Glutamatergic neuron (in vitro differentiated cells): ENCODE data around the gene CTPS2. TPM values are rescaled to one million over a fixed set of nuclear protein-coding genes. Genes with fewer than 3 reads are reported as not detected.
"Not testable (repeated sequence)": the region's sequence is repeated elsewhere in the genome, so short reads cannot be mapped to it uniquely, and the experiment has no call there.

ENCODE experiments used
- DNase-seq: peaks from one replicate; pipeline ENCODE4 v3.0.0; 2022
- H3K27ac Mint-ChIP-seq: one replicate; pipeline ENCODE4 v1.8.0; 2020; ENCODE audit warnings: mild to moderate bottlenecking, mixed read lengths, inconsistent platforms; ENCODE audit not compliant: unreplicated experiment
- H3K27me3 Mint-ChIP-seq: one replicate; pipeline ENCODE4 v1.8.0; 2020; ENCODE audit warnings: mild to moderate bottlenecking, moderate library complexity, mixed read lengths, inconsistent platforms; ENCODE audit not compliant: unreplicated experiment
- H3K36me3 Mint-ChIP-seq: one replicate; pipeline ENCODE4 v1.8.0; 2020; ENCODE audit warnings: mild to moderate bottlenecking, mixed read lengths, inconsistent platforms; ENCODE audit not compliant: unreplicated experiment
- H3K4me1 Mint-ChIP-seq: one replicate; pipeline ENCODE4 v1.8.0; 2020; ENCODE audit warnings: mild to moderate bottlenecking, low read depth, mixed read lengths, inconsistent platforms; ENCODE audit not compliant: unreplicated experiment
- H3K4me3 Mint-ChIP-seq: one replicate; pipeline ENCODE4 v1.8.0; 2020; ENCODE audit warnings: mild to moderate bottlenecking, mixed read lengths, inconsistent platforms; ENCODE audit not compliant: unreplicated experiment
- H3K9me3 Mint-ChIP-seq: one replicate; pipeline ENCODE4 v1.8.0; 2020; ENCODE audit warnings: mild to moderate bottlenecking, moderate library complexity, mixed read lengths, inconsistent platforms; ENCODE audit not compliant: unreplicated experiment
- total RNA-seq: library from RNA; stranded (reverse); fragmentation: NEBNext Ultra II Directional; extraction: Animal tissue kit (Norgen Biotek cat#: 25700); gene quantifications from one replicate; pipeline ENCODE4 v1.2.1, GENCODE V29; 2021; ENCODE audit not compliant: unreplicated experiment
- TF ChIP-seq, protein P1 (sequence below): fragments of 200-600 bp; sonication (generic); IDR thresholded peaks from one replicate; pipeline ENCODE4 v1.5.0; 2021; ENCODE audit not compliant: partially characterized antibody, unreplicated experiment

The CTPS2 gene
- total RNA-seq, 1 donor from 2014 or later = 29.0 TPM

DNA sequence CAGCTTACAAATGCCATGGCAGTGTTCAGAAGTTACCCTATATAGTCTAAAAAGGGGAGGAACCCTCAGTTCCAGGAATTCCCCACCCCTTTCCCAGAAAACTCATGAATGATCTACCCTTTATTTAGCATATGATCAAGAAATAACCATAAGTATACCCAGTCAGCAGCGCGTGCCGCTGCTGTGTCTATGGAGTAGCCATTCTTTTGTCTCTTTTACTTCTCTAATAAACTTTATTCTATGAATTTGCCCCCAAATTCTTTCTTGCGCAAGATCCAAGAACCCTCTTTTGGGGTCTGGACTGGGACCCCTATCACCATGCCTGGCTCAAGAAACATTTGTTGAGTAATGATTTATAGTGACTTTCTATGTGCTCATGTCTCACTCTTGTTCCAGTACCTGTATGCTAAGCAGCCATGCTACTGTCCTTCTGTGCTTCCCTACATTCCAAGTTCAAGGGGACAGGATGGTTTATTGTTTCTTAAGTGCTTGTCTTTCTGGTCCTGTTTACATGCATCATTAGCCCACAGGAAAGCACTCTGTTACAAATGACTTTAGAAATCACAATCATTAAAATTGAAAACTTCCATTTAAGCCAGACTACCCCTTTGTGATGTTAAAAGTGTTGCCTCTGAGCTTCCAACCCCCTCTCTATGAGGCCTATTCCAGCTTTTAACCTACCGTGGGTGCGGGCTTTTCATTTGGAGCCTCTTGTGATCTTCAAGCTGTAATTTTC is 125.9 kb downstream of the CTPS2 start:
- TF ChIP-seq, protein P1, sequence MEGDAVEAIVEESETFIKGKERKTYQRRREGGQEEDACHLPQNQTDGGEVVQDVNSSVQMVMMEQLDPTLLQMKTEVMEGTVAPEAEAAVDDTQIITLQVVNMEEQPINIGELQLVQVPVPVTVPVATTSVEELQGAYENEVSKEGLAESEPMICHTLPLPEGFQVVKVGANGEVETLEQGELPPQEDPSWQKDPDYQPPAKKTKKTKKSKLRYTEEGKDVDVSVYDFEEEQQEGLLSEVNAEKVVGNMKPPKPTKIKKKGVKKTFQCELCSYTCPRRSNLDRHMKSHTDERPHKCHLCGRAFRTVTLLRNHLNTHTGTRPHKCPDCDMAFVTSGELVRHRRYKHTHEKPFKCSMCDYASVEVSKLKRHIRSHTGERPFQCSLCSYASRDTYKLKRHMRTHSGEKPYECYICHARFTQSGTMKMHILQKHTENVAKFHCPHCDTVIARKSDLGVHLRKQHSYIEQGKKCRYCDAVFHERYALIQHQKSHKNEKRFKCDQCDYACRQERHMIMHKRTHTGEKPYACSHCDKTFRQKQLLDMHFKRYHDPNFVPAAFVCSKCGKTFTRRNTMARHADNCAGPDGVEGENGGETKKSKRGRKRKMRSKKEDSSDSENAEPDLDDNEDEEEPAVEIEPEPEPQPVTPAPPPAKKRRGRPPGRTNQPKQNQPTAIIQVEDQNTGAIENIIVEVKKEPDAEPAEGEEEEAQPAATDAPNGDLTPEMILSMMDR = no peak
- no peaks in the 10 kb centered on the region for H3K4me1 Mint-ChIP-seq
- H3K27me3 Mint-ChIP-seq = no peaks in the 10 kb centered on the region
- H3K4me3 Mint-ChIP-seq = no peak overlapping the region
- no peaks in the 10 kb centered on the region for H3K36me3 Mint-ChIP-seq
- no peaks in the 10 kb centered on the region for H3K9me3 Mint-ChIP-seq
- no peak overlapping the region for H3K27ac Mint-ChIP-seq
- no peak for DNase-seq

DNA sequence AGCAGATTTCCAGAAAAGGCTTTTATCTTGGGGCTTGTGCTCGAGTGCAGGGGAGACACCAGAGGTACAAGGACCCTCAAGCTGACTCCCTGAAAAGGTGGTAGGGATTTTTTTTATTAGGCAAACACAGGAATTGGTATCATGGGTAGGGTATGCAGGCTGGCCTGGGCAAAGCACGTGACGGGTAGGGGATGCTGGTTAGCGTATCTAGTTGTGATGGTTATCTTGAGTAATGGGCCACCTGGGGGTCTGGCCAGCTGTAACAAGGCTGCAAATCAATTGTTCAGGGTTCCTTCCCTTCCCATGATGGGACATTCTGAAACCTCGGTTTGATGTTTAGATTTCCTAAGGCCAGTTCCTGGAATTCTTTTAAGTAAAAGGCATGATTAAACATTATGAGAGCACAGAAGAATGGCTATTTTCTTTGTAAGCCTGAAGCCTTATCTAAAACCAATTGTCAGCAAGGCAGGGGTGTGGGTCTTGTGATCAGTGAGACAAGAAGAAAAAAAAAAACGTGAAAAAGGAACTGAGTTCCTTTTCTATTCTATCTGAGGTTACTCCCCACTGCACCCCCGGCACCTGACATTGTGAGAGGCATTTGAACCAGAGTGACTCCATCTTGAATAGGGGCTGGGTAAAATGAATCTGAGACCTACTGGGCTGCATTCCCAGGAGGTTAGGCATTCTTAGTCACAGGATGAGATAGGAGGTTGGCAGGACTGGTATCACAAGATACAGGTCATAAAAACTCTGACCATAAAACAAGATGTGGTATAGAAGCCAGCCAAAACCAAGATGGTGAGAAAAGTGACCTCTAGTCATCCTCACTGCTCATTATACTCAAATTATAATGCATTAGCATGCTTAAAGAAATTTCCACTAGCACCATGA is 126.7 kb downstream of the CTPS2 start:
- no peaks in the 10 kb centered on the region for H3K36me3 Mint-ChIP-seq
- H3K9me3 Mint-ChIP-seq = no peaks in the 10 kb centered on the region
- no peak for DNase-seq
- no peak overlapping the region for H3K27ac Mint-ChIP-seq
- H3K4me1 Mint-ChIP-seq = no peaks in the 10 kb centered on the region
- TF ChIP-seq, protein P1 = no peak
- no peak overlapping the region for H3K4me3 Mint-ChIP-seq
- H3K27me3 Mint-ChIP-seq = no peaks in the 10 kb centered on the region

DNA sequence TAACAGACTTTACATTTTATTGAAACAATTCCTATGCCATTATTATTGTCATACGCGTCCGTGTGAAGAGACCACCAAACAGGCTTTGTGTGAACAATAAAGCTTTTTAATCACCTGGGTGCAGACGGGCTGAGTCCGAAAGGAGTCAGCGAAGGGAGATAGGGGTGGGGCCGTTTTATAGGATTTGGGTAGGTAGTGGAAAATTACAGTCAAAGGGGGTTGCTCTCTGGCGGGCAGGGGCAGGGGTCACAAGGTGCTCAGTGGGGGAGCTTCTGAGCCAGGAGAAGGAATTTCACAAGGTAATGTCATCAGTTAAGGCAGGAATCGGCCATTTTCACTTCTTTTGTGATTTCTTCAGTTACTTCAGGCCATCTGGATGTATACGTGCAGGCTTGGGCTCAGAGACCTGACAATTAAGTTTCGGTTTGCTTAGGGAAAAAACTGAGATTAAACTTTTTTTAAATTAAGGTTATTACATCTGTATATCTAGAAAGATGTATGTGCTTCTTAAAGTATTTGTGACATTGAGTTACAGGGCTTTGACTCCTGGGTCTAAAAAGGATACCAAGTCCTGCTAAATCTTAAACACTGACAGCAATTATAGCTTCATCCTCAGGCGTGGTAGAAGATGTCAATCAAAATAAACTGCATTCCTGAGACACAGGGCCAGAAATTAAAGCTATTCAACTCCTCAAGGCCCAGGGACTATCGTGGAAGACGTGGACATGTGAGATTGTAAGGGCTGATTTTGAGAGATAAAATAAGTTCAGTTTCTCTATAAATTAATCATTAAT is 132.3 kb downstream of the CTPS2 start:
- not testable (repeated sequence) for H3K4me1 Mint-ChIP-seq, H3K9me3 Mint-ChIP-seq, H3K36me3 Mint-ChIP-seq, H3K27me3 Mint-ChIP-seq, H3K4me3 Mint-ChIP-seq, H3K27ac Mint-ChIP-seq, DNase-seq

DNA sequence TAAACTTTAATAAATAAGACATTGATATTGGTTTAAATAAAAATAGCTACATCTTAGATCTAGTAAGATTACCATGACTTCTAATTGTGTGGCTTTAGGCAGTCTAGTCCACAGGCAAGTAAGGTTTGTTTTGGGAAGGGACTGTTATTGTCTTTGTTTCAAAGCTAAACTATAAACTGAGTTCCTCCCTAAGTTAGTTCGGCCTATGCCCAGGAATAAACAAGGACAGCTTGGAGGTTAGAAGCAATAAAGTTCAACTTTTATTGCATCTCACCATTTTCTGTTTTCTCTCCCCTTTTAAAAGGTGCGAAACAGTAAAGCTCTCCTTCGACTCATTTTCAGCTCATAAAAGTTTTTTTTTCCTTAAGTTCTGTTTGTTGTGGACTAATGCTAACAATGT is 133.0 kb downstream of the CTPS2 start:
- H3K4me1 Mint-ChIP-seq = no peaks in the 10 kb centered on the region
- no peaks in the 10 kb centered on the region for H3K27me3 Mint-ChIP-seq
- TF ChIP-seq, protein P1 = no peak
- H3K9me3 Mint-ChIP-seq = peaks cover 1% of the 10 kb centered on the region
- H3K4me3 Mint-ChIP-seq = no peak overlapping the region
- H3K27ac Mint-ChIP-seq = no peak overlapping the region
- no peaks in the 10 kb centered on the region for H3K36me3 Mint-ChIP-seq
- DNase-seq = no peak

DNA sequence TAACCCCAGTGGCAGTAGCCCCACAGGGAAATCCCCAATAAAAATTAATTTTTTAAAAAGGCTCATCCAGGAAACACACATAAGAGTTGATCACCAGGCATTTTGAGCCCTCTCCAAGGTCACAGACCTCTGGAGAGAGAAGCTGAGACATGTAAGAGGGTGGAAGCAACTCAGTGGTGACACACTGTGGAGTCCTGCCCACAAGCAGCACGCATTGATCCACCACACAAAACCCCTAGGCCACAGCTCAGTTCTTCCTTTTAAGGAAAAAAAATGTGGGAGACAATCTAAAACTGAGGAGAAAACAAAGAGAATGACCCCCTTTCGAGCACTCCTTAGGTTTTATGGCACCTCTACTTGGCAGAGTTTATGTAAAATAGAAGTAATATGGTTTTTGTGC is 134.3 kb downstream of the CTPS2 start:
- Mint-ChIP-seq H3K4me1 (no peaks in the 10 kb centered on the region), H3K36me3 (no peaks in the 10 kb centered on the region), H3K9me3 (peaks cover 1% of the 10 kb centered on the region), H3K27ac (no peak overlapping the region), H3K27me3 (no peaks in the 10 kb centered on the region), H3K4me3 (no peak overlapping the region)
- no peak for DNase-seq
- TF ChIP-seq, protein P1 = no peak
